Duodenal mucosa (tissue), 2 donors: ENCODE measurements around the gene CUL9.
A peak's percentile ranks its signal among the peaks of the same experiment; 100 is the strongest.

Experiments
- H3K27ac ChIP-seq: one replicate; pipeline ENCODE4 v1.7.0; 2013; ENCODE audit warnings: low read depth, low read length
- H3K27me3 ChIP-seq, 2 donors: one replicate each; pipeline ENCODE4 v1.7.0; 2013; ENCODE audit warnings: low read length in 2 of 2, control low read depth in 1 of 2; ENCODE audit not compliant: insufficient read depth in 2 of 2, control insufficient read depth in 1 of 2
- H3K36me3 ChIP-seq, 2 donors: one replicate each; pipeline ENCODE4 v1.7.0; 2013; ENCODE audit warnings: low read length in 2 of 2, control low read depth in 1 of 2; ENCODE audit not compliant: insufficient read depth in 2 of 2, control insufficient read depth in 1 of 2
- H3K4me1 ChIP-seq, 2 donors: one replicate each; pipeline ENCODE4 v1.7.0; 2013; ENCODE audit warnings: low read length in 2 of 2, control low read depth in 1 of 2; ENCODE audit not compliant: insufficient read depth in 2 of 2, control insufficient read depth in 1 of 2
- H3K4me3 ChIP-seq, 2 donors: one replicate each; pipeline ENCODE4 v1.7.0; 2013; ENCODE audit warnings: low read length in 2 of 2, low read depth in 1 of 2
- H3K9ac ChIP-seq, 2 donors: one replicate each; pipeline ENCODE4 v1.7.0; 2013; ENCODE audit warnings: low read length in 2 of 2, low read depth in 1 of 2
- H3K9me3 ChIP-seq, 2 donors: one replicate each; pipeline ENCODE4 v1.7.0; 2013; ENCODE audit warnings: low read length in 2 of 2, control low read depth in 1 of 2; ENCODE audit not compliant: control insufficient read depth in 1 of 2

CUL9 gene

GRCh38 chr6:43242908-43243663, 61.1 kb downstream of the CUL9 start, which contains the start of gene TTBK1:
TSS of gene TTBK1 (plus strand) at chr6:43243481. CDS start at chr6:43246661, 3,180 bp downstream.
- H3K27me3 ChIP-seq: peaks cover 36 to 47% of the 10 kb centered on the region in 2 donors
- H3K27ac ChIP-seq: no peak within 1 kb of the TSS

DNA sequence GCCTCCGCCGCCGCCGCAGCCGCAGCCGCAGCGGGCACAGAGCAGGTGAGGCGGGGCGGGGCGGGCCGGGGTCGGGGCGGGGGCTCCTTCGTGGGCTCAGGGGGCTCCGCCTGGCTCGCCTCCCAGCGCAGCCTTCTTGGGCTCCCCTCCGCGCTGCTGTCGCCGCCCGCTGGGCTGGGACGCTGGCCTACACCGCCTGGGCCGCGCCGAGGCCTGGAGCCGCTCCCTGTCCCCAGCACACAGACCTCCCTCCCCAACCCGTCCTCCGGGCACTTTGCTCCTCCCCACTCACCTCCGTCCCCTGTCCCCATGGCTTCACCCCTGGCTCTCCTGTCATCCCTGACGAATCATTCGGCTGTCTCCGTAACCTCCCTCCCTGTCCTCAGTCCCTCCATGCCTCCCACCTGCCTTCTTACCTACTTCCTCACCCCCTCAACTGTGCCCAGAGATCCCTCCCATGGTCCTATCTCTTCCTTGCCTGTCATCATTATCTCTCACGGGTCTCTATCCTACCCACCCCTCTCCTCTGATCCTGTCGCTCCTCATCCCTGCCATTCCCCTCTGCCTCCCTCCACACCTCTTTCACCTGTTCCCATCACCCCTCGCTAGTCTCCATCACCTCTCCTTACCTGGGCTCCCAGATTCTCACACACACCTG, 61.8 kb downstream of the CUL9 start:
- Histone ChIP-seq H3K4me1 (peaks cover 4 to 13% of the 10 kb centered on the region in 2 donors), H3K36me3 (no peaks in the 10 kb centered on the region), H3K9me3 (peaks cover 0 to 3% of the 10 kb centered on the region in 2 donors), H3K27ac (no peak overlapping the region), H3K27me3 (peaks cover 36 to 45% of the 10 kb centered on the region in 2 donors), H3K4me3 (no peak overlapping the region), H3K9ac (no peak overlapping the region)

More at GRCh38 chr6:43242908-43243663, 61.1 kb downstream of the CUL9 start, which contains the start of gene TTBK1:
- Histone ChIP-seq H3K4me3 (no peak within 1 kb of the TSS), H3K36me3 (no peaks in the 10 kb centered on the region), H3K9ac (no peak within 1 kb of the TSS), H3K4me1 (peaks cover 4 to 13% of the 10 kb centered on the region in 2 donors), H3K9me3 (peaks cover 0 to 3% of the 10 kb centered on the region in 2 donors)

DNA sequence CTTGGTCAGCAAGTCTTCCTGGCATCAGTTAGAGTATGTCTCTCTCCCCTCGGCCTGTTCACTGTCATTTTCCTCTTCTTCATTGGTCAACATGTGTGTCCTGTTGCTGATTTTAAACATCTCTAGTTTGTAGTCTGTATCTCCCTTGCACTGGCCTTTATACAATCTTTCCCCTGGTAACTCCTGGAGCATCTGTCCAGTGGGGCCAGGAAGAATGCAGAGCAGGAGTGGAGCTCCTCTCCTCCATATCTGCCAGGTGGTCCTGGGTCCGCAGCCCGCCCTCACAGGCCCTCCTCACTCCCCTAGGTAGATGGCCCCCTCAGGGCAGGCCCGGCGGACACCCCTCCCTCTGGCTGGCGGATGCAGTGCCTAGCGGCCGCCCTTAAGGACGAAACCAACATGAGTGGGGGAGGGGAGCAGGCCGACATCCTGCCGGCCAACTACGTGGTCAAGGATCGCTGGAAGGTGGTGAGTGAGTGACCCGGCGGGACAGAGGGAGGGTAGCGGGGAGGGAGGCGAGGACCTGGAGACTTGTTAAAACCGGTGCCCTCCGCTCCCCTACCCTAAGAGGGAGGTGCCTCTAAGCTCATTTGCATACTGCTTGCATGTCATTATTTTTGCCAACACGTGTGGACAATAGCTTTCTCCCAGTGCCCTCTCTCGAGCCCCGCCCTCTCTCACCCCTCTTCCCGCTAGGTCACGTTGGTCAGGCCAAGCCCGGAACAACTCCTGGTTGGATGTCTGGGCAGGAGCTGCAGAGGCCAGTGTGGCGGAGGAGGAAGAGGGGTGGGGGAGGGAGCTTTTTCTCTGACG, 64.5 kb downstream of the CUL9 start:
- Histone ChIP-seq H3K9ac (peak overlapping the region in 1 of 2 donors; percentile 70), H3K9me3 (no peaks in the 10 kb centered on the region), H3K27ac (no peak overlapping the region), H3K4me3 (peak overlapping the region; percentile 75 to 87), H3K27me3 (peaks cover 46 to 51% of the 10 kb centered on the region in 2 donors), H3K36me3 (no peaks in the 10 kb centered on the region), H3K4me1 (peaks cover 4 to 13% of the 10 kb centered on the region in 2 donors)

- H3K36me3 ChIP-seq: no peaks in the 10 kb centered on the region
- H3K9me3 ChIP-seq: no peaks in the 10 kb centered on the region
- H3K27me3 ChIP-seq: peaks cover 48 to 49% of the 10 kb centered on the region in 2 donors
- no peak overlapping the region for H3K27ac ChIP-seq
- peak overlapping the region; percentile 30 to 70 for H3K9ac ChIP-seq
- peaks cover 4 to 13% of the 10 kb centered on the region in 2 donors for H3K4me1 ChIP-seq
- peak overlapping the region; percentile 75 to 87 for H3K4me3 ChIP-seq
Observed at GRCh38 chr6:43247114-43247999, 65.4 kb downstream of the CUL9 start.

DNA sequence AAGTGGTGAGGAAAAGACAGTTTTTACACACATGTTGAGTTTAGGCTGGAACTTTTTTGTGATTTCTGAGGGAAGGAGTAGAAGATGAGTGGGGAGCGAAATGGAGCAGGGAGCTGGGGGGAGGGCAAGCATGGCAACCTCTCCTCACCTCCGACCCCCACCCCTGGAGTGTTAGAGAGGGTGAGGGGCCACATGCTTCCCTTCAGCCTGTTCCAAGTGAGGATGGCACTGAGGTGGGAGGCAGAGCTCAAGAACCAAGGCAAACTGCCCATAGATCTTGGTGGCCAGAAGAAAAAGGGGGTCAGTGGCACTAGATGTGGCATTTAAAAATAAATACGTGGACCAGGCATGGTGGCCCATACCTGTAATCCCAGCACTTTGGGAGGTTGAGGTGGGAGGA, 66.1 kb downstream of the CUL9 start:
- H3K36me3 ChIP-seq: no peaks in the 10 kb centered on the region
- H3K9ac ChIP-seq: peak overlapping the region in 1 of 2 donors; percentile 70
- no peaks in the 10 kb centered on the region for H3K9me3 ChIP-seq
- H3K27ac ChIP-seq: no peak overlapping the region
- H3K4me1 ChIP-seq: peaks cover 4 to 13% of the 10 kb centered on the region in 2 donors
- no peak overlapping the region for H3K4me3 ChIP-seq
- peaks cover 42% of the 10 kb centered on the region in 2 donors for H3K27me3 ChIP-seq

- no peaks in the 10 kb centered on the region for H3K9me3 ChIP-seq
- no peak overlapping the region for H3K4me3 ChIP-seq
- no peak overlapping the region for H3K9ac ChIP-seq
- peaks cover 39 to 42% of the 10 kb centered on the region in 2 donors for H3K27me3 ChIP-seq
- no peak overlapping the region for H3K27ac ChIP-seq
- H3K4me1 ChIP-seq: peaks cover 4 to 13% of the 10 kb centered on the region in 2 donors
- no peaks in the 10 kb centered on the region for H3K36me3 ChIP-seq
Observed at GRCh38 chr6:43248791-43249190, 66.8 kb downstream of the CUL9 start.

DNA sequence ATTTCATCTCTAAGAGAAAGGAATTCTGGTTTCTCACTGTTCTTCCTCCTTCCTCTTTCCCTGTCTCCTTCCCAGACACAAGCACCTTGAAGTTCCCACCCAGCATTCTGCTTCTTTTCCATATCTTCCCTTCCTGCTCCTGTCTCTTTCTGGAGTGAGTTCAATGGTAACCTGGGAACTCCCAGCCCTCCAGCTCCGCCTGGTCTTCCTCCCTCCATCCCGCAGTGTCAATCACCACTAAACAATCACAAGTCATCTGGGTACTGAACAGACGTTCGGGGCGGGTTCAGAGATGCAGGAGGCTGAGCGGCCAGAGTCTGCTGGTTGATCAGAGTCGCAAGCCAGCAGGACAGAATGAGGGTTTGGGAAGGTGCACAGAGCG, 69.0 kb downstream of the CUL9 start:
- peaks cover 17 to 22% of the 10 kb centered on the region in 2 donors for H3K27me3 ChIP-seq

DNA sequence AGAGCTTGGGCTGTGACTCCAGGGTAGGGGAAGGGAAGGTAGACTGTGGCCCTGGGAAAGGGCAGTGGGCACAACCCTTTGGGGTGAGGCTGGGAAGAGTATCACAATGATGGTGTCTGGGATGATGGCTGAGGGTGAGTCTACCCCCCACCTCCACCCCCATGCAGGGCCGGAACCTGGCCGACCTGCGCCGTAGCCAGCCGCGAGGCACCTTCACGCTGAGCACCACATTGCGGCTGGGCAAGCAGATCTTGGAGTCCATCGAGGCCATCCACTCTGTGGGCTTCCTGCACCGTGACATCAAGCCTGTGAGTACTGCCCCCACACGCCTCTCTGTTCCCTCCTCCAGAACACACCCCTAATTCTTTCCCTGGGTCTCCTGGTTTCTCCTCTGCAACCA, 71.4 kb downstream of the CUL9 start:
- no peak overlapping the region for H3K27ac ChIP-seq
- H3K4me3 ChIP-seq: no peak overlapping the region
- H3K9ac ChIP-seq: no peak overlapping the region
- H3K36me3 ChIP-seq: no peaks in the 10 kb centered on the region
- H3K9me3 ChIP-seq: no peaks in the 10 kb centered on the region
- H3K27me3 ChIP-seq: peaks cover 17 to 20% of the 10 kb centered on the region in 2 donors
- no peaks in the 10 kb centered on the region for H3K4me1 ChIP-seq

More for the DNA sequence above, 69.0 kb downstream of the CUL9 start:
- Histone ChIP-seq H3K4me3 (no peak overlapping the region), H3K4me1 (peaks cover 4 to 13% of the 10 kb centered on the region in 2 donors), H3K27ac (no peak overlapping the region), H3K9ac (no peak overlapping the region), H3K9me3 (no peaks in the 10 kb centered on the region), H3K36me3 (no peaks in the 10 kb centered on the region)

- no peaks in the 10 kb centered on the region for H3K4me1 ChIP-seq
- no peak overlapping the region for H3K9ac ChIP-seq
- H3K36me3 ChIP-seq: no peaks in the 10 kb centered on the region
- no peak overlapping the region for H3K4me3 ChIP-seq
- H3K27ac ChIP-seq: no peak overlapping the region
- H3K9me3 ChIP-seq: no peaks in the 10 kb centered on the region
- H3K27me3 ChIP-seq: peaks cover 17 to 20% of the 10 kb centered on the region in 2 donors
Observed at GRCh38 chr6:43254138-43254817, 72.3 kb downstream of the CUL9 start.
